B cell (primary cell): ENCODE data around the gene IQSEC3. TPM values are rescaled to one million over a fixed set of nuclear protein-coding genes. Genes with fewer than 3 reads are reported as not detected.

Experiments
- ATAC-seq: fragments of 200-7000 bp; cut with Tn5 transposase; one replicate; pipeline ENCODE4 v1.10.0; 2021; ENCODE audit warnings: low read depth, mild to moderate bottlenecking, moderate number of reproducible peaks, moderate library complexity
- CTCF ChIA-PET: fragments of 350-600 bp; sonication (Branson Sonifier 250); formaldehyde crosslinking; loops from one replicate; lab custom pipeline; 2021; ENCODE audit warnings: antibody characterized with exemption, inconsistent platforms; lab: Charles Lee
- POLR2A ChIA-PET: fragments of 350-600 bp; sonication (Branson Sonifier 250); formaldehyde crosslinking; loops from one replicate; lab custom pipeline; 2021; ENCODE audit warnings: antibody characterized with exemption; lab: Charles Lee
- DNase-seq: peaks from one replicate; pipeline ENCODE4 v3.0.0; 2013
- H2AFZ ChIP-seq: 2 replicates; pipeline ENCODE4 v1.6.1; 2012; ENCODE audit warnings: mild to moderate bottlenecking, low read depth, low read length; ENCODE audit not compliant: insufficient read depth, poor library complexity, severe bottlenecking
- H3K27ac ChIP-seq, 2 donors: 1 replicate in 1 of 2; 2 replicates in 1 of 2; pipeline ENCODE4 v1.5.1; 2012 to 2013; ENCODE audit warnings: low read length in 2 of 2, mild to moderate bottlenecking in 2 of 2, moderate library complexity in 1 of 2
- H3K27me3 ChIP-seq, 4 experiments: fragments of 200-600 bp in 1 of 4; sonication (generic) in 1 of 4; replicated peaks in 1 of 4; 1 replicate in 2 of 4; 2 replicates in 2 of 4; pipeline versions ENCODE4 v1.6.1 to v1.7.0; 2013 to 2016; ENCODE audit warnings: low read length in 3 of 4, mild to moderate bottlenecking in 2 of 4, mixed read lengths in 1 of 4, moderate library complexity in 1 of 4; ENCODE audit not compliant: insufficient read depth in 4 of 4, control insufficient read depth in 3 of 4; ENCODE audit errors: control extremely low read depth in 1 of 4
- H3K36me3 ChIP-seq, 2 experiments: replicated peaks in 1 of 2; 1 replicate in 1 of 2; 2 replicates in 1 of 2; pipeline versions ENCODE4 v1.6.1 to v1.7.1; 2013; ENCODE audit warnings: low read length in 1 of 2; ENCODE audit not compliant: insufficient read depth in 2 of 2, control insufficient read depth in 1 of 2; ENCODE audit errors: control extremely low read depth in 1 of 2, extremely low read depth in 1 of 2
- H3K4me1 ChIP-seq, 2 donors: fragments of 200-600 bp in 1 of 2; sonication (generic) in 1 of 2; 1 replicate in 1 of 2; 2 replicates in 1 of 2; pipeline versions ENCODE4 v1.5.1 to v1.6.1; 2013 to 2017; ENCODE audit warnings: low read length in 2 of 2; ENCODE audit not compliant: control insufficient read depth in 2 of 2, insufficient read depth in 2 of 2
- H3K4me2 ChIP-seq: replicated peaks from 2 replicates; pipeline ENCODE3; 2012; ENCODE audit warnings: mild to moderate bottlenecking, low read depth, low read length; ENCODE audit not compliant: poor library complexity, severe bottlenecking
- H3K4me3 ChIP-seq, 5 experiments: fragments of 200-600 bp in 1 of 5; sonication (generic) in 1 of 5; 1 replicate in 3 of 5; 2 replicates in 2 of 5; pipeline versions ENCODE4 v1.5.1 to v1.7.0; 2011 to 2016; ENCODE audit warnings: low read length in 4 of 5, mild to moderate bottlenecking in 4 of 5, low read depth in 2 of 5, control low read depth in 1 of 5, moderate library complexity in 1 of 5; ENCODE audit not compliant: insufficient read depth in 1 of 5; ENCODE audit errors: control extremely low read depth in 1 of 5, extremely low read depth in 1 of 5
- H3K79me2 ChIP-seq: fragments of 200-600 bp; sonication (generic); one replicate; pipeline ENCODE4 v1.6.0; 2016; ENCODE audit warnings: low read length; ENCODE audit not compliant: control insufficient read depth, insufficient read depth
- H3K9ac ChIP-seq: fragments of 200-600 bp; sonication (generic); 2 replicates; pipeline ENCODE4 v1.6.1; 2017; ENCODE audit warnings: mild to moderate bottlenecking, low read length, moderate library complexity
- H3K9me3 ChIP-seq, 3 donors: one replicate each; pipeline versions ENCODE4 v1.6.1 to v1.7.1; 2013; ENCODE audit warnings: low read length in 2 of 3; ENCODE audit not compliant: control insufficient read depth in 2 of 3, insufficient read depth in 1 of 3; ENCODE audit errors: control extremely low read depth in 1 of 3
- H4K20me1 ChIP-seq: 2 replicates; pipeline ENCODE4 v1.6.0; 2012; ENCODE audit warnings: mild to moderate bottlenecking, low read length; ENCODE audit not compliant: insufficient read depth, control insufficient read depth, poor library complexity, severe bottlenecking
- H3K27ac Mint-ChIP-seq: one replicate; pipeline ENCODE4 v1.8.0; 2021; ENCODE audit warnings: mixed read lengths
- H3K27me3 Mint-ChIP-seq: one replicate; pipeline ENCODE4 v1.8.0; 2021; ENCODE audit warnings: mixed read lengths
- H3K4me1 Mint-ChIP-seq: one replicate; pipeline ENCODE4 v1.8.0; 2021; ENCODE audit warnings: mixed read lengths
- H3K4me3 Mint-ChIP-seq: one replicate; pipeline ENCODE4 v1.8.0; 2021; ENCODE audit warnings: mixed read lengths
- H3K9me3 Mint-ChIP-seq: one replicate; pipeline ENCODE4 v1.8.0; 2022; ENCODE audit warnings: mixed read lengths; ENCODE audit not compliant: insufficient read depth
- CTCF ChIP-seq: fragments of 200-600 bp; IDR thresholded peaks from one replicate; pipeline ENCODE4 v1.8.0; 2022; ENCODE audit warnings: antibody characterized with exemption, mild to moderate bottlenecking
- EZH2 ChIP-seq: IDR thresholded peaks from 2 replicates; pipeline ENCODE4 v1.6.1; 2012; ENCODE audit warnings: borderline replicate concordance, low read depth, mild to moderate bottlenecking, moderate library complexity, low read length; ENCODE audit not compliant: insufficient read depth, poor library complexity, severe bottlenecking
- WGBS: methylation state at CpG from one replicate; pipeline ENCODE4 v1.1.5; 2013; ENCODE audit warnings: missing lambda C conversion rate; ENCODE audit not compliant: insufficient coverage; 5-methylcytosine and 5-hydroxymethylcytosine counted together
- intact Hi-C: fragments of 100-400 bp; cut with micrococcal nuclease; formaldehyde crosslinking; loops from one replicate; pipeline ENCODE4 v1.10.0; 2022
- polyA plus RNA-seq: library from polyadenylated mRNA; depleted of rRNA; stranded (reverse); fragments of >200 nt; gene quantifications from 2 replicates; pipeline ENCODE4 v1.2.3, GENCODE V29; 2012
- total RNA-seq, 2 donors: library from RNA; stranded (reverse); fragments of 120-200 nt in 1 of 2; gene quantifications; 1 replicate in 1 of 2; 2 replicates in 1 of 2; pipeline versions ENCODE4 v1.2.3 to v1.2.4, GENCODE V29; 2013 to 2022

The IQSEC3 gene
- total and polyA plus RNA-seq, 2 donors (not counting 1 experiment from before 2014, with no cell fraction given), result 0.01 to 1.8 TPM

- Mint-ChIP-seq H3K27me3 (peaks cover 12% of the 10 kb centered on the region), H3K4me3 (no peak overlapping the region), H3K4me1 (no peaks in the 10 kb centered on the region), H3K9me3 (no peaks in the 10 kb centered on the region), H3K27ac (no peak overlapping the region)
- Histone ChIP-seq H4K20me1 (no peaks in the 10 kb centered on the region), H3K4me3 (no peak overlapping the region), H2AFZ (no peak overlapping the region), H3K36me3 (no peaks in the 10 kb centered on the region), H3K27ac (no peak overlapping the region), H3K27me3 (no peaks in the 10 kb centered on the region), H3K4me2 (no peak overlapping the region), H3K4me1 (no peaks in the 10 kb centered on the region), H3K79me2 (no peaks in the 10 kb centered on the region), H3K9ac (no peak overlapping the region), H3K9me3 (no peaks in the 10 kb centered on the region)
- ATAC-seq (no peak), DNase-seq (no peak)
- TF ChIP-seq EZH2, result no peak
- TF ChIP-seq CTCF, result no peak
- intact Hi-C loops, result no loop called here
- ChIA-PET POLR2A (no interaction called here), CTCF (no interaction called here)
- WGBS, result 96% methylated on average over 26 of the region's 26 CpGs
These were observed 96.9 kb downstream of the IQSEC3 start for GRCh38 chr12:163406-163986.

- no peaks in the 10 kb centered on the region for H3K36me3 ChIP-seq
- H4K20me1 ChIP-seq, result no peaks in the 10 kb centered on the region
- no peak overlapping the region for H3K27ac Mint-ChIP-seq
- H2AFZ ChIP-seq, result no peak overlapping the region
- H3K9me3 ChIP-seq, result no peaks in the 10 kb centered on the region
- no peak overlapping the region for H3K4me2 ChIP-seq
- ChIA-PET CTCF (no interaction called here), POLR2A (no interaction called here)
- no peak overlapping the region for H3K9ac ChIP-seq
- no peaks in the 10 kb centered on the region for H3K4me1 ChIP-seq
- peaks cover 12% of the 10 kb centered on the region for H3K27me3 Mint-ChIP-seq
- H3K27ac ChIP-seq, result no peak overlapping the region
- no peaks in the 10 kb centered on the region for H3K9me3 Mint-ChIP-seq
- H3K4me3 ChIP-seq, result no peak overlapping the region
- 82% methylated on average over 7 of the region's 7 CpGs for WGBS
- ATAC-seq, result no peak
- no peaks in the 10 kb centered on the region for H3K4me1 Mint-ChIP-seq
- TF ChIP-seq EZH2, result no peak
- TF ChIP-seq CTCF, result no peak
- no peak overlapping the region for H3K4me3 Mint-ChIP-seq
- no peak for DNase-seq
- no peaks in the 10 kb centered on the region for H3K79me2 ChIP-seq
- intact Hi-C loops, result no loop called here
- peaks cover 0 to under 1% (median 0%) of the 10 kb centered on the region in 4 experiments for H3K27me3 ChIP-seq
These were observed 97.6 kb downstream of the IQSEC3 start for GRCh38 chr12:164207-164606.
